ENCODE results near the gene LRP4. TPM values are rescaled to one million over a fixed set of nuclear protein-coding genes. Genes with fewer than 3 reads are reported as not detected.

LRP4 gene
- total and polyA plus RNA-seq, 8 donors: 1.3 to 27.0 (median 9.4) TPM

- Histone ChIP-seq H3K4me3 (no peak overlapping the region), H3K27me3 (no peaks in the 10 kb centered on the region), H3K4me1 (peaks cover 0 to 4% (median 0%) of the 10 kb centered on the region in 3 donors), H3K36me3 (no peaks in the 10 kb centered on the region), H3K9me3 (no peaks in the 10 kb centered on the region), H3K27ac (no peak overlapping the region)
- WGBS, 2 donors: 94 to 97% methylated on average over 10 of the region's 10 CpGs
- ATAC-seq: peak in 2 of 4 donors; percentile 10 to 22
- intact Hi-C loops (cut with DNase I): no loop called here
- no peak for FAIRE-seq
- TF ChIP-seq CTCF (IDR thresholded peaks at IDR 0.05): no peak
- no peak for DNase-seq
Measured at GRCh38 chr11:46896719-46897406, 21.5 kb downstream of the LRP4 start.

GRCh38 chr11:46895821-46896220, 22.5 kb downstream of the LRP4 start:
- H3K27ac ChIP-seq: no peak overlapping the region
- H3K4me3 ChIP-seq: no peak overlapping the region
- no peaks in the 10 kb centered on the region for H3K36me3 ChIP-seq
- intact Hi-C loops (cut with DNase I): no loop called here
- peaks cover 0 to 4% (median 0%) of the 10 kb centered on the region in 3 donors for H3K4me1 ChIP-seq
- ATAC-seq (peak; percentile 60 to 90 (median 83)), FAIRE-seq (no peak), DNase-seq (peak; percentile 44 to 86 (median 67))
- no peaks in the 10 kb centered on the region for H3K27me3 ChIP-seq
- TF ChIP-seq CTCF (IDR thresholded peaks at IDR 0.05): no peak
- WGBS, 2 donors: 41% methylated on average over 10 of the region's 10 CpGs
- no peaks in the 10 kb centered on the region for H3K9me3 ChIP-seq

- FAIRE-seq (no peak), DNase-seq (no peak), ATAC-seq (no peak)
- no peak overlapping the region for H3K27ac ChIP-seq
- peaks cover 0 to 4% (median 0%) of the 10 kb centered on the region in 3 donors for H3K4me1 ChIP-seq
- no peaks in the 10 kb centered on the region for H3K9me3 ChIP-seq
- no peak overlapping the region for H3K4me3 ChIP-seq
- intact Hi-C loops (cut with DNase I): no loop called here
- no peaks in the 10 kb centered on the region for H3K27me3 ChIP-seq
- TF ChIP-seq CTCF (IDR thresholded peaks at IDR 0.05): no peak
- H3K36me3 ChIP-seq: no peaks in the 10 kb centered on the region
- WGBS, 2 donors: 92% methylated on average over 10 of the region's 10 CpGs
Measured at GRCh38 chr11:46894961-46895360, 23.4 kb downstream of the LRP4 start.

- H3K9me3 ChIP-seq: no peaks in the 10 kb centered on the region
- H3K27me3 ChIP-seq: no peaks in the 10 kb centered on the region
- DNase-seq: no peak
- intact Hi-C loops (cut with DNase I): no loop called here
- no peak for TF ChIP-seq CTCF (IDR thresholded peaks at IDR 0.05)
- WGBS, 2 donors: 92 to 94% methylated on average over 16 of the region's 16 CpGs
- FAIRE-seq: no peak
- ATAC-seq: no peak
- H3K4me1 ChIP-seq: peaks cover 0 to 4% (median 0%) of the 10 kb centered on the region in 3 donors
- H3K4me3 ChIP-seq: no peak overlapping the region
- no peak overlapping the region for H3K27ac ChIP-seq
- no peaks in the 10 kb centered on the region for H3K36me3 ChIP-seq
Measured at GRCh38 chr11:46894506-46894905, 23.8 kb downstream of the LRP4 start.

GRCh38 chr11:46892838-46893237, 25.5 kb downstream of the LRP4 start:
- intact Hi-C loops (cut with DNase I): no loop called here
- FAIRE-seq (no peak), DNase-seq (no peak)

More at GRCh38 chr11:46892838-46893237, 25.5 kb downstream of the LRP4 start:
- no peak overlapping the region for H3K27ac ChIP-seq
- WGBS, 2 donors: 88 to 93% methylated on average over 9 of the region's 9 CpGs
- H3K27me3 ChIP-seq: no peaks in the 10 kb centered on the region
- H3K36me3 ChIP-seq: no peaks in the 10 kb centered on the region
- no peak for ATAC-seq
- H3K4me3 ChIP-seq: no peak overlapping the region
- no peaks in the 10 kb centered on the region for H3K9me3 ChIP-seq
- H3K4me1 ChIP-seq: peaks cover 0 to 4% (median 0%) of the 10 kb centered on the region in 3 donors
- TF ChIP-seq CTCF (IDR thresholded peaks at IDR 0.05): no peak
